ACC112 (cell line): Measurements from ENCODE around the gene CALHM2.

Experiments
- H2AFZ ChIP-seq: fragments of 200-600 bp; sonication (generic); one replicate; pipeline ENCODE4 v1.6.0; 2017; ENCODE audit warnings: antibody characterized with exemption, low read length; ENCODE audit not compliant: unreplicated experiment
- H3K27ac ChIP-seq: fragments of 200-600 bp; sonication (generic); 2 replicates; pipeline ENCODE4 v1.5.1; 2014; ENCODE audit warnings: low read depth, mild to moderate bottlenecking, antibody characterized with exemption, low read length, moderate library complexity
- H3K27me3 ChIP-seq: fragments of 200-600 bp; sonication (generic); 2 replicates; pipeline ENCODE4 v1.6.1; 2014; ENCODE audit warnings: mild to moderate bottlenecking, antibody characterized with exemption, low read length, moderate library complexity, mixed read lengths; ENCODE audit not compliant: insufficient read depth
- H3K36me3 ChIP-seq: fragments of 200-600 bp; sonication (generic); 2 replicates; pipeline ENCODE4 v1.6.1; 2016; ENCODE audit warnings: mild to moderate bottlenecking, antibody characterized with exemption, low read length, moderate library complexity, mixed read lengths; ENCODE audit not compliant: insufficient read depth
- H3K4me1 ChIP-seq: fragments of 200-600 bp; sonication (generic); one replicate; pipeline ENCODE4 v1.6.1; 2016; ENCODE audit warnings: low read length, mixed read lengths; ENCODE audit not compliant: insufficient read depth, unreplicated experiment, control insufficient read depth
- H3K4me3 ChIP-seq: fragments of 200-600 bp; sonication (generic); 2 replicates; pipeline ENCODE4 v1.5.1; 2014; ENCODE audit warnings: mild to moderate bottlenecking, low read depth, low read length
- H3K79me2 ChIP-seq: fragments of 200-600 bp; sonication (generic); one replicate; pipeline ENCODE4 v1.6.0; 2016; ENCODE audit warnings: low read length; ENCODE audit not compliant: control insufficient read depth, unreplicated experiment, insufficient read depth

The CALHM2 gene

GRCh38 chr10:103458720-103459119 lies 6.5 kb upstream of the CALHM2 start, which contains the start of gene CALHM1:
Gene CALHM1, minus strand, starts transcription at chr10:103458900. Its CDS starts 149 bp downstream, at chr10:103458751.
- Histone ChIP-seq H2AFZ (no peak within 1 kb of the TSS), H3K79me2 (no peaks in the 10 kb centered on the region), H3K27ac (no peak within 1 kb of the TSS), H3K4me1 (peaks cover 3% of the 10 kb centered on the region), H3K27me3 (no peaks in the 10 kb centered on the region), H3K36me3 (no peaks in the 10 kb centered on the region), H3K4me3 (no peak within 1 kb of the TSS)

- H3K4me1 ChIP-seq = peaks cover under 1% of the 10 kb centered on the region
- no peak overlapping the region for H2AFZ ChIP-seq
- H3K4me3 ChIP-seq = no peak overlapping the region
- no peaks in the 10 kb centered on the region for H3K79me2 ChIP-seq
- H3K36me3 ChIP-seq = no peaks in the 10 kb centered on the region
- no peak overlapping the region for H3K27ac ChIP-seq
- H3K27me3 ChIP-seq = no peaks in the 10 kb centered on the region
These were observed 5.9 kb upstream of the CALHM2 start for GRCh38 chr10:103457896-103458583.

DNA sequence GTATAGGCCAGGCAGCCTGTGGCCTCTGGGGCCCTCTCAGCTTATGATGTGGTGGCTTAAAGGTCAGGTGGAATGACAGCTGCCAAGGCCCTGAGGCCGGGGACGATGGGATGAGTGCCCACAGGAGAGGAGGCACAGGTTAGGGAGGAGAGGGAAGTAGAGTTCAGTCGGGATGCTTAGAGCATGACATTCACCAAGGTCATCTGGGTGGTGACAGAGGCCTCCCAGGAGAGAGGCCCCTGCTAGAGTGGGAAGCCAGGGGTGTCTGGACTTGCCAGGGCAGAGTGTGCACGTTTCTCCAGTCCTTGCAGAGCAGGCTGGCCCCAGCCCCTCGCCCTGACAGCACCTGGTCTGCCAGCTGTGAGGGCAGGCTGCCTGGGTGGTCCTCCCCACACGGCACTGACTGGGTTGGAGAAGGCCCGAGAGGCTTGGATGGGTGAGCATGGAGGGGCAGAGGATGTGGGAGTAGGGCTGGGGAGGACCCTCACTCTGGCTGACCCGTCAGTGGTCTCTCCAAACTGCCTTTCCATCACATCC lies 5.1 kb upstream of the CALHM2 start:
- Histone ChIP-seq H3K36me3 (no peaks in the 10 kb centered on the region), H2AFZ (no peak overlapping the region), H3K27ac (no peak overlapping the region), H3K4me3 (no peak overlapping the region), H3K27me3 (no peaks in the 10 kb centered on the region), H3K79me2 (no peaks in the 10 kb centered on the region), H3K4me1 (peaks cover 8% of the 10 kb centered on the region)

GRCh38 chr10:103456074-103456660 lies 4.0 kb upstream of the CALHM2 start:
- no peak overlapping the region for H3K27ac ChIP-seq
- no peaks in the 10 kb centered on the region for H3K27me3 ChIP-seq
- H3K79me2 ChIP-seq = no peaks in the 10 kb centered on the region
- H2AFZ ChIP-seq = no peak overlapping the region
- no peaks in the 10 kb centered on the region for H3K36me3 ChIP-seq
- H3K4me1 ChIP-seq = peaks cover 8% of the 10 kb centered on the region
- H3K4me3 ChIP-seq = no peak overlapping the region

DNA sequence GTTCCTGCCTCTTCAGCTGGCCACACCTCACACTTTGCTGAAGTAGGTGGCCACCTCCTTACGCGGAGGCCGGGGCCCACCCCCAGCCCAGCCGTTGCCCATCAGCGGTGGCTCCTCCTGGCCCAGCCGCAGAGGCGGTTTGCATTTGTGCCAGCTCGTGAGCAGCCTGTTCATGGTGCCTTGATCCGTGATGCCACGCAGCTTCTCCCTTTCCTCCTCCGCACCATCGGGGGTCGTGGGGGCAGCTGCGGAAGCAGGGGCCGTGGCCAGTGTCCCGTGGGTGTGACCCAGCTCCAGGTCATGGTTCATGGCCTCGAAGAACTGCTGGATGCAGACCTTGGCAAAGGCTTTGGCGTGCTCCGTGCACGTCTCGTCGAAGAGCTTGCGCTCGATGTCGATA lies 3.1 kb upstream of the CALHM2 start:
- no peaks in the 10 kb centered on the region for H3K27me3 ChIP-seq
- no peak overlapping the region for H3K4me3 ChIP-seq
- H2AFZ ChIP-seq = no peak overlapping the region
- H3K36me3 ChIP-seq = no peaks in the 10 kb centered on the region
- H3K79me2 ChIP-seq = peaks cover 5% of the 10 kb centered on the region
- H3K4me1 ChIP-seq = peaks cover 14% of the 10 kb centered on the region
- H3K27ac ChIP-seq = no peak overlapping the region

DNA sequence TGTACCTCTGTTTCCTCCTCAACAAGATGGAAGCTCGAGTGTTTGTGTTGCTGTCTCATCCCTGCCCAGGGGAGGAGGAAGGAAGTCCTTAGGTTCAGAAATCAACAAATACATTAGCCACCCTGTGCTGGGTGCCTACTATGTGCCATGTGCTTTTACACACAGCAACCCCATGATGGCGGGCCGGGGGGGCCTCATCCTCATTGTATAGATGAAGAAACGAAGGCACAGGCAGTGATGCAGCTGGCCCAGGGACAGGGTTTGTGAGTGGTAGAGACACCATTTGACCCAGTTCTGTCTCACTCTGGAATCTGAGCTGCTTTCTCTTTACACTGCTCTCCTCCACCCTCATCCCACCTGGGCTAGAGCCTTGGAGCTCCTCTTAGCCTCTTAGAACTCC lies 1.9 kb upstream of the CALHM2 start:
- Histone ChIP-seq H3K4me1 (peaks cover 26% of the 10 kb centered on the region), H3K27ac (no peak overlapping the region), H3K27me3 (no peaks in the 10 kb centered on the region), H3K36me3 (peaks cover 8% of the 10 kb centered on the region; the same call in 1 of the 2 replicates), H3K79me2 (peaks cover 17% of the 10 kb centered on the region), H3K4me3 (no peak overlapping the region), H2AFZ (no peak overlapping the region)

GRCh38 chr10:103452506-103453230 lies 498 bp upstream of the CALHM2 start:
- Histone ChIP-seq H3K79me2 (peaks cover 20% of the 10 kb centered on the region), H3K4me3 (peak overlapping the region; percentile 94), H2AFZ (peak overlapping the region; percentile 82), H3K27me3 (no peaks in the 10 kb centered on the region), H3K4me1 (peaks cover 28% of the 10 kb centered on the region), H3K27ac (no peak overlapping the region), H3K36me3 (peaks cover 8% of the 10 kb centered on the region; the same call in 1 of the 2 replicates)

DNA sequence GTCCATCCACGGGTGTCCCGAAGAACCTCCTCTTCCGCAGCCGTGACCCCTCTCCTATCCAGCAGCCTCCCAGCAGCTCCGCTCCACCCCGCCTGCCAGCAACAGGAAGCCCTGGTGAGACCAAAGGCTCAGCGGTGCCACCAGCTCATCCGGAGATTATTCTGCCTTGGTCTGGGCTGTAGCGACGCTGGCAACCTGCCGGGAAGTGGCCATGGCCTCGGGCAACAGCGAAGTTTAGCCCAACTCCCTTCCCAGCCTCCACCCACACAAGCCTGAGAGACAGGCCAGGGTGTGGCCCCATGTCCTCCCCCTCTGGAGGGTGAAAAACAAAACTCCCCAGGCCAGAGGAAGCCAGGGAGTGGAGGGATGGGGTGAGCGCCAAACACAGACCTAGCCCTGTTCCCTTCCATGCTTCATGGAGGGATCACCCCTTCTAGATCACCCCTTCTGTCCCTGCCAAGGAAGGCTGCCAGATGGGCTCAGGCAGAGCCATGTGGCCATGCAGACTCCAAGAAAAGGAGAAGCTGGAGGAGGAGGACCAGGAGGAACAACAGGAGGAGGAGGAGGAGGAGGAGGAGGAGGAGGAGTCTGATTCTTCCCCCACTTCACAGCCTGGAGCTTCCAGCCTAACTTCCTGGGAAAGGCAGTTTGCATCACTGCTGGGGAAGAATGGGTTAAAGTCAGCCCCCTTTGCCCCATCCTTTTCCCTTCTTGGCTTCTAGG lies 918 bp downstream of the CALHM2 start:
- H3K27me3 ChIP-seq = no peaks in the 10 kb centered on the region
- peaks cover 8% of the 10 kb centered on the region; the same call in 1 of the 2 replicates for H3K36me3 ChIP-seq
- H3K79me2 ChIP-seq = peaks cover 22% of the 10 kb centered on the region
- peak overlapping the region; percentile 82 for H2AFZ ChIP-seq
- peak overlapping the region; percentile 94 for H3K4me3 ChIP-seq
- peaks cover 34% of the 10 kb centered on the region for H3K4me1 ChIP-seq
- peak overlapping the region; percentile 69 for H3K27ac ChIP-seq

DNA sequence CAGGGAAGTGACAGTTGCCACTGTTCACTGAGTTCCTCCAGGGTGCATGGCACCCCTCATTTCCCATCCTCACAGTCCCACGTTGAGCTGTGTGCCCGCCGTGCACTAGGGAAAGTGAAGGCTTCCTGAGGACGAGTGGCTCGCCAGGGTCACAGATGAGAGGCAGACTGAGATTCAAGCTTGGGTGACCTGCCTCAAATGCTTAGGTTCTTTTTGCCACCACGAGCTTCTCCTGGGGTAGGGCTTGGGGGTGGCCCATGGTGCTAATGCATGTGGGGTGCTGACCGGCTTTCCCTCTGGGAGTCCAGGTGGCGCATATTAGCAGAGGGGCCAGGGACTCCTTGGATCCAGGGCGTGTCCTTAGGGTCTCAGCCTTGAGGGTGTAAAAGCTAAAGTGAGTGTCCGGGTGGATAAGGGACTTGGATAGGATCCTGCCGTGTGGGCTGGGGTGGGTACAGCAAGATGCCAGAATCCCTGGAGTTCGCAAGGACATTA lies 1.9 kb downstream of the CALHM2 start:
- Histone ChIP-seq H3K79me2 (peaks cover 22% of the 10 kb centered on the region), H3K4me1 (peaks cover 44% of the 10 kb centered on the region), H3K27ac (peak overlapping the region; percentile 69), H2AFZ (no peak overlapping the region), H3K36me3 (peaks cover 14% of the 10 kb centered on the region; the same call in 1 of the 2 replicates), H3K4me3 (peak overlapping the region; percentile 94), H3K27me3 (no peaks in the 10 kb centered on the region)
